22Rv1 (cell line): ENCODE data around the gene BCR.

Source experiments
- H3K27ac ChIP-seq: fragments of 450-650 bp; 2 replicates; pipeline ENCODE4 v1.5.1; 2017
- ZFX ChIP-seq: fragments of 450-650 bp; IDR thresholded peaks from 2 replicates; pipeline ENCODE4 v1.6.1; 2017; ENCODE audit warnings: antibody characterized with exemption, borderline replicate concordance
- TF ChIP-seq, protein P1 (sequence below): fragments of 450-650 bp; IDR thresholded peaks from 2 replicates; pipeline ENCODE4 v1.5.1; 2017; ENCODE audit warnings: mild to moderate bottlenecking

BCR gene

DNA sequence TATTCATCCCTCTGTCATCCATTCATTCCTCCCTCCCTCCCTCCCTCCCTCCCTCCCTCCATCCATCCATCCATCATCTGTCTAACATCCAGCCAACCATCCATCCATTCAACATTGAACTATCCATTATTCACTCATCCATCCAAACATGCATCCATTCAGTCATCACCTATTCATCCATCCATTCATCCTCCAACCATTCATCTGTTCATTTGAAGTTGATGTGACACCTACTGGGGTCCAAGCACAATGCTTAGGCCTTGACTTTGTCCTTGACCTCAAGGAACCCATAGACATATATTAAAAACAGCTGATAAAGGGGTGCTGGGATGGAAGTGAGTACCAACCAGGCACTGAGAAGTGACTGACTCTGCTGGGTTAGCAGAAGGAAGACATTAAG is 26.6 kb downstream of the BCR start:
- TF ChIP-seq ZFX = no peak
- TF ChIP-seq, protein P1, sequence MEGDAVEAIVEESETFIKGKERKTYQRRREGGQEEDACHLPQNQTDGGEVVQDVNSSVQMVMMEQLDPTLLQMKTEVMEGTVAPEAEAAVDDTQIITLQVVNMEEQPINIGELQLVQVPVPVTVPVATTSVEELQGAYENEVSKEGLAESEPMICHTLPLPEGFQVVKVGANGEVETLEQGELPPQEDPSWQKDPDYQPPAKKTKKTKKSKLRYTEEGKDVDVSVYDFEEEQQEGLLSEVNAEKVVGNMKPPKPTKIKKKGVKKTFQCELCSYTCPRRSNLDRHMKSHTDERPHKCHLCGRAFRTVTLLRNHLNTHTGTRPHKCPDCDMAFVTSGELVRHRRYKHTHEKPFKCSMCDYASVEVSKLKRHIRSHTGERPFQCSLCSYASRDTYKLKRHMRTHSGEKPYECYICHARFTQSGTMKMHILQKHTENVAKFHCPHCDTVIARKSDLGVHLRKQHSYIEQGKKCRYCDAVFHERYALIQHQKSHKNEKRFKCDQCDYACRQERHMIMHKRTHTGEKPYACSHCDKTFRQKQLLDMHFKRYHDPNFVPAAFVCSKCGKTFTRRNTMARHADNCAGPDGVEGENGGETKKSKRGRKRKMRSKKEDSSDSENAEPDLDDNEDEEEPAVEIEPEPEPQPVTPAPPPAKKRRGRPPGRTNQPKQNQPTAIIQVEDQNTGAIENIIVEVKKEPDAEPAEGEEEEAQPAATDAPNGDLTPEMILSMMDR = no peak
- H3K27ac ChIP-seq = no peak overlapping the region

DNA sequence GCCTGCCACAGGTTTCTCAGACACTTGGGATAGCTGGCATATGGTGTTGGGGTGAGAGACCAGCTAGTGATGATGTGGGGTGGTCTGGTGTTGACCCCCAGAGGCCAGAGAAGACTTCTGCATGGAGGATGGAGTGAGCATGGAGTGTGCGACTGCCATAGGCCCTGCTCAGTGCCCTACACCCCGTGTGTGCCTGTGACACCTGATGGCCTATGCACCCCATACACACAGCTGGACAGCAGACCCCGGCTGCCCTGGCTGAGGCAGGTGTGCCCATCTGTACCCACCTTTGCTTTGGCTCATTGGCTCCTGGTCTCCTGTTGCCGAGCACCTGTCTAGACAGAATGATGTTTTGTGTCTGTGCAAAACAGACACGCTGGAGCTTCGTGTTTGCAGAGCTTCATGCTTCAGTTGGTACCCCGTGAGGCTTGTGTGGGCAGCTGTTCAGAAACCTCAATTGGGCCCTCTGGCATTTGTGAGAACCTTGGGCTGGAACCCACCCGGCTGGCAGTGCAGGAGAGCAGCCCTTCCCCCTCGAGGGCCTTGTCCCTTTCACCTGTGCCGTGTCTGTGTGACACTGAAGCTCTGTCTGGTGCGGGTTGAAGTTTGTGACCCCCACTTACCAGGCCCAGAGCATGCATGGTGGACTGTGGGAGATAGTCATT is 27.6 kb downstream of the BCR start:
- no peak for TF ChIP-seq ZFX
- TF ChIP-seq, protein P1 = no peak
- H3K27ac ChIP-seq = no peak overlapping the region

DNA sequence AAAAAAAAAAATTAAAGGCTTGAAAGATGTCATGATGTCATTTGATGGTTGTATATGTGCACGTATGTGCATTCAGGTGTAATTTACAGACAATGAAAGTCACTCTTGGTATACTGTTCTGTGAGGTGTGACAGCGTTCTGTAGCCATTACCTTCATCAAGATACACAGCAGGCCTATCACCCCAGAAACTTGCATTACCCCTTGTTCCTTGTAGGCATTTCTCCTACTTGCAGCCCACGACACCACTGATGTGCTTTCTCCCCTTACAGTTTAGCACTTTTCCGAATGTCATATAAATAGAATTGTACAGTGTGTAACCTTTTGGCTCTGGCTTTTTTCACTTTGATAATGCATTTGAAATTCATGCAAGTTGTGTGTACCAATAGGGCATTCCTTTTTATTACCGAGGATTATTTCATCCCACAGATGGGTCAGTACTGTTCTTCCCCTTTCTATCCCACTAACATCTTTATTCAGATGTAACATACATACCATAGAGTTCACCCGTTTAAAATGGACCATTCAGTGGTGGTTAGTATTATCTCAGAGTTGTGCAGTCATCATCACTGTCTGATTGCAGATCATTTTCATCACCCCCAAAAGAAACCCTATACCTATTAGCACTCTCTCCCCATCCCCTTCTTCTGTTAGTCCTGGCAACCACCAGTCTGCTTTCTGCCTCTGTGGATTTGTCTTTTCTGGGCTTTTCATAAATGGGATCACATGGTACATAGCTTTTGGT is 30.3 kb downstream of the BCR start:
- no peak overlapping the region for H3K27ac ChIP-seq
- TF ChIP-seq, protein P1 = no peak
- no peak for TF ChIP-seq ZFX

DNA sequence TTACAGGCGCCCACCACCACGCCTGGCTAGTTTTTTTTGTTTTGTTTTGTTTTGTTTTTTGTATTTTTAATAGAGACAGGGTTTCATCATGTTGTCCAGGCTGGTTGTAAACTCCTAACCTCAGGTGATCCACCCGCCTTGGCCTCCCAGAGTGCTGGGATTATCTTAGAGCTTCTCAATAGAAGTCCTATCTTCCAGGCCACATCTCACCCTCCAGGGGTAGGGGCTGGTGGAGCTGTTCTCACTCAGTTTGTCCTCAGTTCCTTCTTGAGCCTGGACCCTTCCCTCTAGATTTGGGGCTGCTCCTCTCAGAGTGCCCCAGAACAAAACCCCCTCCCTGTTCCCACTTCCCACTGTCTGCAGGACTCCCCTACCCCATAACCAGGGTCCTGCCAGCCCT is 31.3 kb downstream of the BCR start:
- TF ChIP-seq, protein P1 = no peak
- no peak for TF ChIP-seq ZFX

DNA sequence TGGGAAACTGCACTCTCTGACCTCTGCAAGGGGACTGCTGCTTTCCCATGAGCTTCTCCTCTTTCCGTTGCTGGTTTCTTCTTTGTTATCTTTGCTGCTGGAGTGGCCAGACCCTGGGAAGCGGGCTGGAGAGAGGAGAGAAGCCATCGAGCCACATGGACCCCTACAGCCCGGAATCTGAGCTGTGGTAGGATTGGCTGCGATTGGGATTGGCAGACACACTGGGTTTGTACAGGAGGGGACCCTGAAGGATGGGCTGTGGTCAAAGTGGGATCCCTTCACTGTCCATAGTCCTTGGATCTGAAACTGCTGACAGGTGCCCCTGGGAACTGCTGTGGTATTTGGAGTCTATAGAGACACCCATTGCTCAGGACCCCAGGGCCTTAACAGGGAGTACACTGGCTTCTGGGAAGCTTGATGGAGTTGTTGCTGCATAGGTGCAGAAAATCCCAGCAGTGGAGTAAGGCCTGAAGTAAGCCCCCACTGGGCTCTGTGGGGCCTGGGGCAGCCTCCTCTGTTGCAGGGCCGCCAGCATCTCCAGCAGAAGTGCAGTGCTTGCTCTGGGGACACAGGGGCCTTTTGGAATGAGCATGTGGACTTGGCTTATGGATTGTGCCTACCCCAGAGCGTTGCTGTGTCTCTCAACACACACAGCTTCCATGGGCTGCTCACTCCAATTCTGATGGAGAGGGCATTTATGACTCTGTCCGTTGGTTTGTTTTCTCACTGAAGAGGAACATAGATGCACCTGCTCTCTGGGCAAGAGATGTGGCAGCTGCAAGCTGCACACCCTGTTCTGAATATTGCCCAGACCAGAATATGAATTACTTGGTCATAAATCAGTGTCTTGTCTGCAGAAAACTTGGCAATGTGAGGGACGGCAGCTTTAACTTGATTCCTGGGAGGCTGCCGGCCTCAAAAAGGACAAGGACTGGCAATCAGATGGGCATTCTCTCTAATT is 32.0 kb downstream of the BCR start:
- TF ChIP-seq, protein P1 = no peak
- TF ChIP-seq ZFX = no peak
- H3K27ac ChIP-seq = no peak overlapping the region

More for the DNA sequence above, 31.3 kb downstream of the BCR start:
- no peak overlapping the region for H3K27ac ChIP-seq

DNA sequence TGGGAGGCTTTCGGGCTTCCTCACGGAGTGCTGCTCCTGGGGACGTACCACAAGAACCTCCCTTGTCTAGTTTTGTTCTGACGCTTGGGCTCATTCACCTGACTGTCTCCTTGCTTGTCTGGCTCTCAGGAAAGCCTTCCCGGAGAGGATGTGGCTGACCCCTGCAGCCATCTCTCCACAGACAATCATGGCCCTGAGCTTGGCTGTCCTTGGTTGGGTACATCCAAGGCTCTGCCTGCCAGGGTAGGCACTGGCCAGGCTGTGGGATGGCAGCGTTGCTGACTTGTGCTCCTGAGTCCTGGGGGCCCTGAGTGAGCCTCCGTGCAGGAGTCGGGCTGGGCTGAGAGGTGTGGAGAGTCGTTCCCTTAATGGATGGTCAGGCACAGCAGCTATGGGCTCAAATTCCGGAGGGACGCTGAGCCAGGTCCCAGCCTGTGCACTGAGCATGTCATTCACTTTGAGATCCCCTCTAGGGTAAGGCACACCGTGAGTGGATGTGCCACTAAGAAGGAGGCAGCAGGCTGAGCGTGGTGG is 32.8 kb downstream of the BCR start:
- TF ChIP-seq, protein P1 = no peak
- no peak for TF ChIP-seq ZFX

More for the DNA sequence above, 32.8 kb downstream of the BCR start:
- no peak overlapping the region for H3K27ac ChIP-seq
